GM18517 (cell line): ENCODE results near the gene CHDH.

Source experiments
- ATAC-seq: cut with Tn5 transposase; IDR thresholded peaks from one replicate; pipeline ENCODE4 v1.9.1; 2021; ENCODE audit warnings: mild to moderate bottlenecking, moderate library complexity; ENCODE audit not compliant: unreplicated experiment

CHDH gene

GRCh38 chr3:53764026-53764775 lies 82.0 kb downstream of the CHDH start:
- no peak for ATAC-seq

- ATAC-seq, result no peak
Measured at GRCh38 chr3:53763353-53763752, 82.9 kb downstream of the CHDH start.
